Kidney epithelial cell (primary cell): ENCODE measurements around the gene SHISA4. TPM values are rescaled to one million over a fixed set of nuclear protein-coding genes. Genes with fewer than 3 reads are reported as not detected.
"Not testable (repeated sequence)": the region's sequence is repeated elsewhere in the genome, so short reads cannot be mapped to it uniquely, and the experiment has no call there.

Experiments used
- DNase-seq: peaks from one replicate; pipeline ENCODE4 v3.0.0-alpha.2; 2010; ENCODE audit warnings: low read depth
- H3K27me3 ChIP-seq: 2 replicates; pipeline ENCODE4 v1.6.0; 2011; ENCODE audit warnings: low read length; ENCODE audit not compliant: control insufficient read depth, insufficient read depth
- H3K36me3 ChIP-seq: 2 replicates; pipeline ENCODE4 v1.5.1; 2011; ENCODE audit warnings: low read length; ENCODE audit not compliant: control insufficient read depth, insufficient read depth
- H3K4me3 ChIP-seq: 2 replicates; pipeline ENCODE4 v1.5.1; 2011; ENCODE audit warnings: low read depth, mild to moderate bottlenecking, control low read depth, low read length
- total RNA-seq: library from RNA; depleted of rRNA; stranded (reverse); fragments of >200 nt; gene quantifications from 2 replicates; pipeline ENCODE4 v1.2.3, GENCODE V29; 2015
- TF ChIP-seq, protein P1 (sequence below): IDR thresholded peaks from 2 replicates; pipeline ENCODE4 v1.5.1; 2011; ENCODE audit warnings: mild to moderate bottlenecking, moderate library complexity, low read length, control low read depth, inconsistent platforms; ENCODE audit not compliant: insufficient read depth, poor library complexity, severe bottlenecking

Gene SHISA4, protein sequence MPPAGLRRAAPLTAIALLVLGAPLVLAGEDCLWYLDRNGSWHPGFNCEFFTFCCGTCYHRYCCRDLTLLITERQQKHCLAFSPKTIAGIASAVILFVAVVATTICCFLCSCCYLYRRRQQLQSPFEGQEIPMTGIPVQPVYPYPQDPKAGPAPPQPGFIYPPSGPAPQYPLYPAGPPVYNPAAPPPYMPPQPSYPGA
- total RNA-seq = 22.6 and 30.0 TPM in 2 replicates

DNA sequence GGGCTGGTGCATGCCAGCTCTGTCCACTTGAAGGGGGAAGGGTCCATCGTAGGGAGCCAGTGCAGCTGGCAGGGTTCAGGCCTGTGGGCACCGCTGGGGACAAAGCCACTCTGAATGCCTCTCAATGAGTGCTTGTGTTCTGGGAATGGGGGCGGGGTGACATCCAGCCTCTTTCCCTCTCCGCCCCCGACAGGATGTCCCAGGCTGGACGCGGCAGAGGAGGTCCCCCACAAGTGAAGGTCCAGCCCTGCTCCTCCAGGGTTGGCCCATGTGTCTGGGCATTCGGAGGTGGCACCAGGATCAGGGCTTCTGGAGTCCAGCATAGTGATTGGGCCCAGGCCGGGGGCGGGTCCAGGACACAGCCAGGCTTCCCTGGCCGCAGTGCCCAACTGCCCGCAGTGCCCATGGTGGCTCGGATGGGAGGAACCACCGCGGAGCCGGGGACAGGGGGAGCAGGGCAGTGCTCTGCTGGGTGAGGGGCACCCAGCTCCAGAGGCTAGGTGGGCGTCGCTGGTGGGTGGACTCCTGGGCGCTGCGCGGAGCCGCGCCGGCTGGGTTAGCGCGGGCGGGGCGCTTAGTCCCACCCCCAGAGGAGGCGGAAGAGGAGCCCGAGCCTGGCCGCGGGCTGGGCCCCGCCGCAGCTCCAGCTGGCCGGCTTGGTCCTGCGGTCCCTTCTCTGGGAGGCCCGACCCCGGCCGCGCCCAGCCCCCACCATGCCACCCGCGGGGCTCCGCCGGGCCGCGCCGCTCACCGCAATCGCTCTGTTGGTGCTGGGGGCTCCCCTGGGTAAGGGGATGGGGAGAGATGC, at the start of gene SHISA4:
Gene SHISA4, plus strand, starts transcription at position 617 of the 808 bp plus-strand sequence. Its CDS starts 97 bp downstream, at position 714.
- TF ChIP-seq, protein P1, sequence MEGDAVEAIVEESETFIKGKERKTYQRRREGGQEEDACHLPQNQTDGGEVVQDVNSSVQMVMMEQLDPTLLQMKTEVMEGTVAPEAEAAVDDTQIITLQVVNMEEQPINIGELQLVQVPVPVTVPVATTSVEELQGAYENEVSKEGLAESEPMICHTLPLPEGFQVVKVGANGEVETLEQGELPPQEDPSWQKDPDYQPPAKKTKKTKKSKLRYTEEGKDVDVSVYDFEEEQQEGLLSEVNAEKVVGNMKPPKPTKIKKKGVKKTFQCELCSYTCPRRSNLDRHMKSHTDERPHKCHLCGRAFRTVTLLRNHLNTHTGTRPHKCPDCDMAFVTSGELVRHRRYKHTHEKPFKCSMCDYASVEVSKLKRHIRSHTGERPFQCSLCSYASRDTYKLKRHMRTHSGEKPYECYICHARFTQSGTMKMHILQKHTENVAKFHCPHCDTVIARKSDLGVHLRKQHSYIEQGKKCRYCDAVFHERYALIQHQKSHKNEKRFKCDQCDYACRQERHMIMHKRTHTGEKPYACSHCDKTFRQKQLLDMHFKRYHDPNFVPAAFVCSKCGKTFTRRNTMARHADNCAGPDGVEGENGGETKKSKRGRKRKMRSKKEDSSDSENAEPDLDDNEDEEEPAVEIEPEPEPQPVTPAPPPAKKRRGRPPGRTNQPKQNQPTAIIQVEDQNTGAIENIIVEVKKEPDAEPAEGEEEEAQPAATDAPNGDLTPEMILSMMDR = no peak
- Histone ChIP-seq H3K4me3 (peak within 1 kb of the TSS; percentile 59), H3K36me3 (no peaks in the 10 kb centered on the region), H3K27me3 (no peaks in the 10 kb centered on the region)
- DNase-seq = no peak

DNA sequence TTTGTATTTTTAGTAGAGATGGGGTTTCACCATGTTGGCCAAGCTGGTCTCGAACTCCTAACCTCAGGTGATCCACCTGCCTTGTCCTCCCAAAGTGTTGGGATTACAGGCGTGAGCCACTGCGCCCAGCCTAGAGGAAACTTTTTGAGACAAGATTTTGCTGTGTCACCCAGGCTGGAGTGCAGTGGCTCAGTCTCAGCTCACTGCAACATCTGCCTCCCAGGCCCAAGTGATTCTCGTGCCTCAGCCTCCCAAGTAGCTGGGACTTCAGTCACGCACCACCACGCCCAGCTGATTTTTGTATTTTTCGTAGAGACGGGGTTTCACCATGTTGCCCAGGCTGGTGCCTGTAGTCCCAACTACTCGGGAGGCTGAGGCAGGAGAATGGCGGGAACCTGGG, 49.6 kb upstream of the SHISA4 start:
- DNase-seq, H3K4me3 ChIP-seq, H3K36me3 ChIP-seq, H3K27me3 ChIP-seq: not testable (repeated sequence)

DNA sequence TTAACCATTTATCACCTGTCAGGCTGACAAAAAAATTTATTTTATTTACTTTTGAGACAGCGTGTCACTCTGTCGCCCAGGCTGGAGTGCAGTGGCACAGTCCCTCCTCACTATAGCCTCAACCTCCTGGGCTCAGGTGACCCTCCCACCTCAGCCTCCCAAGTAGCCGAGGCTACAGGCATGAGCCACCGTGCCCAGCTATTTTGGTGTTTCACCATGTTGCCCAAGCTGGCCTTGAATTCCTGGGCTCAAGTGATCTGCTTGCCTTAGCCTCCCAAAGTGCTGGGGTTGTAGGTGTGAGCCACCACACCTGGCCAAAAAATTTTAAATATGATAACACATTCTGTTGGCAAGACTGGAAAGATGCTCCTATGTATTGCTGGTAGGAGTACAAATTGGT, 48.6 kb upstream of the SHISA4 start:
- no peak for DNase-seq
- TF ChIP-seq, protein P1 = no peak
- Histone ChIP-seq H3K36me3 (no peaks in the 10 kb centered on the region), H3K27me3 (no peaks in the 10 kb centered on the region), H3K4me3 (no peak overlapping the region)

DNA sequence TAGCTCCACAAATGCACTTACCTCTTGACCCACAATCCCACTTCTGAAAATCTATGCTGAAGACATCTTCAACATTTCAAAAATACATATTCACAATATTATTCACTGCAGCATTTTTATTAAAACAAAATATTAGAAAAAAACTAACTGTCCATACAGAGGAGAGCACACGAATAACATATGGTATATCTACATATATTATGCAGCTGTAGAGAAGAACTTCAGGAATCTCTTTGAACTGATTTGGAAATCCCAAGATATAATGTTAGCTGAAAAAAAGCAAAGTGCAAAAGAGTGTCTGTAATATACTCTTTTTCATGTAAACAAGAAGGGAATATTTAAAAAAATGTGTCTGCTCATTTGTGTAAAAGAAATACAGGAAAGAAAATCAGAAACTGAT, 48.2 kb upstream of the SHISA4 start:
- TF ChIP-seq, protein P1 = no peak
- Histone ChIP-seq H3K4me3 (no peak overlapping the region), H3K36me3 (no peaks in the 10 kb centered on the region), H3K27me3 (no peaks in the 10 kb centered on the region)
- no peak for DNase-seq

DNA sequence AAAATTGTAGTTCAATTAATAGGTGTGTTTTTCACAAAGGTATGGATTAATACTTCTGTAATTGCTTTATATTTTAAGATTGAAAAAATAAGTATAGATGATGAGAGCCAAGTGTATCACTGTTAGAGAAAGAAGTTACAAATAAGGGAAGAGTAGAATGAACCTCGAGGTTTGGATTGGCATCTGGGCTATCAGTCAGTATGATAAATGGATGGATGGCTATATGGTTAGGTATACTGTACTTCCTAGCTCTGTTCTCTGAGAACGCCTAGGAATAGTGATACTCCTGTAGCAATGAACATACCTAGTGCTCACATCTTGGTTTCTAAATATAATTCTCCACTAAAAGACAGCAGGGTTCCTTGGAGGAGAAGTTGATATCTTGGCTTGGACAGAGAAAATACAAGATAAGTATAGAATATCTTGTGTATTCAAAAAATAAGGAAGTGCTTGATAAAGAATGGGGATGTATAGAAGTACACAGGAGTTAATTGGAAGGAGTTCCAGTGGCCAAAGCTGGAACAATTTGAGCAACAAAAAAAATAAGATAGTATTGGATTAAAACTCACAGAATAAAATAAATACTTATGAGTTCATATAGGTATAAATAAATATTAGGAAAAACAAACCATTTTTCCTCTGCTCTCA, 47.3 kb upstream of the SHISA4 start:
- TF ChIP-seq, protein P1 = no peak
- no peak for DNase-seq
- no peaks in the 10 kb centered on the region for H3K36me3 ChIP-seq
- no peaks in the 10 kb centered on the region for H3K27me3 ChIP-seq
- H3K4me3 ChIP-seq = no peak overlapping the region

DNA sequence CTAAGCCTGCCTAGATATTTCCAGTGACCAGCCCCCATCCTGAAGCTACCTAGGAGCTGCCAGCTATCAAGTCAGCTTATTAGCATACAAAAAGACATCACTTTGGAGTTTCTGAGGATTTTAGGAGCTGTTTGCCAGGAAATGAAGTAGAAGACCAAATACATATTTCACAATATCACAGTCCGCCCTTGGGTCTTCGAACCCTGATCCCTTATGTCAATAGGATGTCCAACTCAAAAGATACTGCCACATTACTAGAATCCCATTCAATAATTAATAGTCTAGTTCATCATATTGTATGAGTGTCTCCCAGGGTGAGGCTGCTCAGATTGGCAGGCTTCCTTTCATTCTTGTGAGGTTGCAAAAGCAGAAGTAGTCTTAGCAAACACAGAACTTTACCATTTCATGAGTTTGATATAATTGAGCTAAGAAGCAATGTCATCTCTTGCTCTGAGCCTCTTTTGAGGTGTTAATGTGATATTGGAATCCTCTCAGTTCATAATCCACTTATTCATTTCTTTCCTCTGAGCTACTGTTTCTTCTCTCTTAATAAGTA, 46.1 kb upstream of the SHISA4 start:
- H3K27me3 ChIP-seq = no peaks in the 10 kb centered on the region
- DNase-seq = no peak
- TF ChIP-seq, protein P1 = no peak
- no peak overlapping the region for H3K4me3 ChIP-seq
- H3K36me3 ChIP-seq = no peaks in the 10 kb centered on the region
